Measurements from ENCODE around the gene ZMYND10.

Gene ZMYND10

DNA sequence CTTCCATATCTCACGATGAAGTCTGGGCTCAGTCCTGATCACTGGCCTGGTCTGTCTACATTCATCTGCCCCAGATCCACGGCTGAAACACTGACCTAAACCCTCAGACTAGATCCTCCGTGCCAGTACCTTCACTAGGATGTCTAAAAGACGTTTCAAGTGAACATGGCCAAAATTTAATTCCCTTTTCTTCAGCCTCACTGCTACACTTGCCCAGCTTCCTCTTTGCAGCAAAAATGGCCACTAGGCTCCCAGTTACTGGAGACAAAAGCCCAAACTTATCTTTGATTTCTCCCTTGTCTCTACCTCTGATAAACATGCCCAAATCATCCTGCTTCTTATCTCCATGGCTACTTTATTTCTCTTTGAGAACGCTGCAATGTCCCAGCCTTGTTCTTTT is 6.6 kb downstream of the ZMYND10 start:
- peak overlapping the region; percentile 97 for H3K27ac ChIP-seq
- TF ChIP-seq, protein P1, sequence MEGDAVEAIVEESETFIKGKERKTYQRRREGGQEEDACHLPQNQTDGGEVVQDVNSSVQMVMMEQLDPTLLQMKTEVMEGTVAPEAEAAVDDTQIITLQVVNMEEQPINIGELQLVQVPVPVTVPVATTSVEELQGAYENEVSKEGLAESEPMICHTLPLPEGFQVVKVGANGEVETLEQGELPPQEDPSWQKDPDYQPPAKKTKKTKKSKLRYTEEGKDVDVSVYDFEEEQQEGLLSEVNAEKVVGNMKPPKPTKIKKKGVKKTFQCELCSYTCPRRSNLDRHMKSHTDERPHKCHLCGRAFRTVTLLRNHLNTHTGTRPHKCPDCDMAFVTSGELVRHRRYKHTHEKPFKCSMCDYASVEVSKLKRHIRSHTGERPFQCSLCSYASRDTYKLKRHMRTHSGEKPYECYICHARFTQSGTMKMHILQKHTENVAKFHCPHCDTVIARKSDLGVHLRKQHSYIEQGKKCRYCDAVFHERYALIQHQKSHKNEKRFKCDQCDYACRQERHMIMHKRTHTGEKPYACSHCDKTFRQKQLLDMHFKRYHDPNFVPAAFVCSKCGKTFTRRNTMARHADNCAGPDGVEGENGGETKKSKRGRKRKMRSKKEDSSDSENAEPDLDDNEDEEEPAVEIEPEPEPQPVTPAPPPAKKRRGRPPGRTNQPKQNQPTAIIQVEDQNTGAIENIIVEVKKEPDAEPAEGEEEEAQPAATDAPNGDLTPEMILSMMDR (conservative IDR thresholded peaks at IDR 0.05): no peak

DNA sequence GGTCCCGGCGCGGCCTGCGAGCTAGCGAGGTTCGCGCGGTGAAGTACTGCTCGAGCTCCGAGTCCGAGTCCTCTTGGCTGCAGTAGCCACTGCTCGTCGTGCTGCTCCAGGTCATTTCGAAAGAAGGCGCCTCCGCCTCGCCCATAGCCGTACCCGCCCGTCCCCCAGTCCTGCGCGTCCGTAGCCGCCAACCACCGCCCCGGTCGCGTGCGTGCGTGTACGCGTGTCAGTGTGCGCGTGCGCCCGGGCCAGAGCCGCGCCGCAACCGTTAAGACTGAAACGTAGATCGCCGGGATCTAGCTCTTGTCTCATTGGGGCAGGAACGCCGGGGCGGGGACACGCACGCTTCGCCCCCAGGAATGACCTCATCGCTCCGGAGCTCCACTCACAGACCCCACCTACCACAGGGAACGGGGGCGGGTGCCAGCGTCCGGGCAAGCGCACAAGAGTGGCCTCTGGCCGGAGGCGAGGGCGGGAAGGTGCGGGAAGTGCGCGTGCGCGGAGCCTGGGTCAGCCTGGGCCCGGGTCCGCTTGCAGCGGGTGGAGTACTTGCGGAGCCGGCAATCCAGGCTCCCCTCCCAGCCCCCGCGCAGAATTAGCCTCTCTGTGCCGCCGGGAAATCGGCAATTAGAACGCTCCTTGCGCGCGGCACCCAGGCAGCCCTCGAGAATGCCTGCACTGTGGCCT is 8.2 kb downstream of the ZMYND10 start:
- peak overlapping the region; percentile 97 for H3K27ac ChIP-seq
- TF ChIP-seq, protein P1 (conservative IDR thresholded peaks at IDR 0.05): no peak

DNA sequence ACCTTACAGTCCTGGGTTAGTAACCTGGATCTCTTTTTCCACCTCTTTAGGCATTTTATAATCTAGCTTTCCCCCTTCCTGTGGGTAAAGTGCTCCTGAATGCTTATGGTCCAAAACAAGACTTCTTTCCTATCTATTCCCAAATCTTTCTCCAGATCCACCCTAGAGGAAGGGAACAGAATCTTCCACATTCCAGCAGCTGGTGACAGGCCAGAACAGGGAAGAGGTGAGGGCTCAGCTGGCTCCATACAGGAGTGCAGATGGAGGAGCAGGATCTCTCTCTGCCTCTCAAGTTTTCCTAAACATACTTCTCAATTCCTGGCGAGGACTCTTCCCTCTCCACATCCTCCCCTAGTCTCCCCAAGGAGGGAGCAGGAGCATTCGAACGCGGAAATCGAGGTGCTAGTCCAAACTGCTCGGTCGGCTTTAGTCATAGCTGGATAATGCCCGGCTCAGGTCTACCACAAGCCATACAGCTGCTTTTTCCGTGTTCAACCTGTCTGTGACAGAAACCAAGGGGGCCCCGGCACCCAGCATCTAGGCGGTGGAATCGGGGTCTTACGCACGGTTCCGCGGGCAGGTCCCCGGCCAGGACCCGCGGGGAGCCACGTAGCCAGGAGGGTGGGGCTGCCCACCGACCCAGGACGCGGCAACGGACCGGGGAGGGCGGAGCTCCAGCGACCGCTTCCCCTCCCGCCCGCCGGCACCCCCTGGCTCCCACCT is 8.9 kb downstream of the ZMYND10 start:
- peak overlapping the region; percentile 97 for H3K27ac ChIP-seq
- TF ChIP-seq, protein P1 (conservative IDR thresholded peaks at IDR 0.05): no peak

DNA sequence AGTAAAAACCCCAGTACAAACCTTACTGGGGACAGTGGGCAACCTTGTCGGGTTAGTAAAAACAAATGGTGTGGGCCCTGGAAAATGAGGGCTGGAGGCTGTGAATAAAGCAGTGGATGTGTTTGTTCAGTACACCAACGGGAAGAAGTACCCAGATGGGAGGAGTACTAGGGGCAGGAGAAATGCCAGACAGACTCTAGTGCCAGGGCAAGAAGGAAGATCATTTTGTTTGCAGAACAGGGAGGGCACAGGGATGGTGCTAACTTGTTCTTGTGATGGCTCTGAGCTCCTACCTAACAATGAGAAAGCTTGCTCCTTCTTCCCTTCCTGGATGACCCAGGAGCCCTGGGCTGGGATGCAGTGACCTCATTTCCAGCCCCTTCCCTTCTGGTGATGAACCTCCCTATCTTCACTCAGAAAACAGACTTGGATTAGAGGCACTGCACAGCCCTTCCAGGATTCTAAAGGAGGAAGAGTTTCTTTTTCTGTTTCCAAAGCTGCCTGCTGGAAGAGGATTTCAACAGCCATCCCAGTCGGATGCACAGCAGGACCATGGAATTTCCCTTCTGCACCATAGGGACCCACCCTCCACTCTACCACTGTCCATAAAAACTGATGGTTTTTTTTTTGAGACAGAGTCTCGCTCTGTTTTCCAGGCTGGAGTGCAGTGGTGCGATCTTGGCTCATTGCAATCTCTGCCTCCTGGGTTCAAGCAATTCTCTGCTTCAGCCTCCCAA is 11.0 kb downstream of the ZMYND10 start:
- TF ChIP-seq, protein P1 (conservative IDR thresholded peaks at IDR 0.05): no peak
- H3K27ac ChIP-seq: peak overlapping the region; percentile 97

DNA sequence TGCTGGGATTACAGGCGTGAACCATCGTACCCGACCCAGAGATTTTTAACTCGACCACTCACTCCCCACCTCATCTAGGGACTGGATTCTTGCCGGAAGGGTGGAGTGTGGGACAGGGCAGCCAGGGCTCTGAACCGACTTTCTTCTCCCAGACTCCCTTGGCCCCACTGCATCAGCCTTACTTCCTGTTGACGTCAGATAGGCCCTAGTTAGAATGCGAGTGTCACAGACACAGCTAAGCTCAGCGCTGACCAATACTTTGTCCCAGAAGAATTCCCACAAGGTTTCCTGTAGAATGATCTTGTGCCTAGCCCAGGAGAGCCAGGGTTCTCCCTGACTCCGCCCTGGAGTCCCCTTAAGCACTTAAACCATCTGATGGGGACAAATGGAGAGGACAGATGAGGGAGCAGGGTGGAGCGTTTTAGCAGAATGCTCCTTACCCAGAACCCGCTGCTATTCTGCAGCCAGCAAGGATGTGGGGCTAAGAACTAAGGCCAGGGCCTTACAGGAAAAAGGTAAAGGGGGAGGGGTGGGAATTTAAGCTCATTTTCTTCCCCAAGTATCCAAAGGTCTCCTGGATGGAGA is 11.7 kb downstream of the ZMYND10 start:
- H3K27ac ChIP-seq: peak overlapping the region; percentile 97

DNA sequence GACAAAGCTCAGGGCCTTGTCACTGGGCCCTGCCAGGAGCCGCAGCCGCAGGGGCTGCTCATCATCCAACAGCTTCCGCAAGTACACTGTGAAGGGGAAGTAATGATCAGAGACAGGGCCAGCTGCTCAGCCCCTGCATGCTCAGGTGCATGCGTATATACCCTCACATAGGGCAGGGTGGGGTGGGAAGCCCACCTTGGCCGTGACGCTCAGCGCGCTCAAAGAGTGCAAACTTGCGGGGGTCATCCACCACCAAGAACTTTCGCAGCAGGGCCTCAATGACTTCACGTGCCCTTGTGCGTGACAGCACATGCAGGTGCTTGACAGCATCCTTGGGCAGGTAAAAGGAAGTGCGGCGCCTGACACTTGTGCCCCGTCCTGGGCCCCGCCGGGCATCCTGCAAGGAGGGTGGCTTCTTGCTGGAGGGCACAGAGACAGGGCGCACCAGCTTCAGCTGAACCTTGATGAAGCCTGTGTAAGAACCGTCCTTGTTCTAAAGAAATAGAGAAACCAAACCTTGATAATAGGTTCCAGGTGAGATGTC is 14.1 kb downstream of the ZMYND10 start:
- TF ChIP-seq, protein P1 (conservative IDR thresholded peaks at IDR 0.05): no peak
- peak overlapping the region; percentile 97; the same call in 1 of the 2 replicates for H3K27ac ChIP-seq

More for the DNA sequence above, 11.7 kb downstream of the ZMYND10 start:
- TF ChIP-seq, protein P1 (conservative IDR thresholded peaks at IDR 0.05): no peak

All from VCaP (cell line).